DND-41 (cell line): Measurements from ENCODE around the gene ARHGAP8.

Experiments
- ATAC-seq: fragments of 200-7000 bp; cut with Tn5 transposase; 3 replicates; pipeline ENCODE4 v1.9.1; 2021; ENCODE audit warnings: low read depth; ENCODE audit not compliant: insufficient read depth
- DNase-seq: peaks from one replicate; pipeline ENCODE4 v3.0.0-alpha.2; 2020
- H2AFZ ChIP-seq: 2 replicates; pipeline ENCODE4 v1.6.0; 2012; ENCODE audit warnings: low read depth, low read length
- H3K27ac ChIP-seq: 2 replicates; pipeline ENCODE4 v1.5.1; 2012; ENCODE audit warnings: low read length, inconsistent platforms
- H3K27me3 ChIP-seq: fragments of 200-600 bp; sonication (generic); 2 replicates; pipeline ENCODE4 v1.6.0; 2012; ENCODE audit warnings: low read length, mild to moderate bottlenecking, inconsistent platforms; ENCODE audit not compliant: insufficient read depth, poor library complexity
- H3K36me3 ChIP-seq: 2 replicates; pipeline ENCODE4 v1.5.1; 2012; ENCODE audit warnings: low read length, inconsistent platforms; ENCODE audit not compliant: insufficient read depth
- H3K4me1 ChIP-seq: 2 replicates; pipeline ENCODE4 v1.5.1; 2012; ENCODE audit warnings: mild to moderate bottlenecking, low read length; ENCODE audit not compliant: insufficient read depth
- H3K4me2 ChIP-seq: 2 replicates; pipeline ENCODE4 v1.6.0; 2012; ENCODE audit warnings: mild to moderate bottlenecking, moderate library complexity, low read length, inconsistent platforms; ENCODE audit not compliant: insufficient read depth
- H3K4me3 ChIP-seq, 2 experiments: fragments of 200-600 bp in 1 of 2; shearing (Covaris generic) in 1 of 2; 2 replicates each; pipeline ENCODE4 v1.5.1; 2012 to 2016; ENCODE audit warnings: inconsistent platforms in 2 of 2, low read length in 2 of 2, mild to moderate bottlenecking in 2 of 2, low read depth in 1 of 2, moderate library complexity in 1 of 2
- H3K79me2 ChIP-seq: 2 replicates; pipeline ENCODE4 v1.6.0; 2012; ENCODE audit warnings: low read length, inconsistent platforms; ENCODE audit not compliant: insufficient read depth
- H3K9ac ChIP-seq: 2 replicates; pipeline ENCODE4 v1.6.0; 2012; ENCODE audit warnings: low read depth, mild to moderate bottlenecking, inconsistent platforms, low read length, moderate library complexity
- H3K9me3 ChIP-seq: 2 replicates; pipeline ENCODE4 v1.5.1; 2012; ENCODE audit warnings: low read length, moderate library complexity, mild to moderate bottlenecking, inconsistent platforms; ENCODE audit not compliant: insufficient read depth, severe bottlenecking
- H4K20me1 ChIP-seq: 2 replicates; pipeline ENCODE4 v1.6.0; 2012; ENCODE audit warnings: low read length; ENCODE audit not compliant: insufficient read depth
- CTCF ChIP-seq: IDR thresholded peaks from 2 replicates; pipeline ENCODE4 v1.5.1; 2012; ENCODE audit warnings: borderline replicate concordance, low read length, moderate library complexity, mild to moderate bottlenecking; ENCODE audit not compliant: poor library complexity, severe bottlenecking; ENCODE audit errors: extremely low read depth
- EZH2 ChIP-seq: IDR thresholded peaks from 3 replicates; pipeline ENCODE4 v1.6.1; 2012; ENCODE audit warnings: borderline replicate concordance, low read depth, mild to moderate bottlenecking, moderate library complexity, low read length, inconsistent platforms; ENCODE audit not compliant: severe bottlenecking

Gene ARHGAP8

GRCh38 chr22:44729391-44730021 is 22.9 kb upstream of the ARHGAP8 start:
- H3K27me3 ChIP-seq = no peaks in the 10 kb centered on the region
- no peak overlapping the region for H2AFZ ChIP-seq
- no peaks in the 10 kb centered on the region for H3K9me3 ChIP-seq
- H3K79me2 ChIP-seq = no peaks in the 10 kb centered on the region
- no peaks in the 10 kb centered on the region for H3K36me3 ChIP-seq
- no peak for DNase-seq
- TF ChIP-seq EZH2 (no peak), CTCF (no peak)
- H3K4me1 ChIP-seq = no peaks in the 10 kb centered on the region
- no peak for ATAC-seq
- no peak overlapping the region for H3K4me3 ChIP-seq
- peaks cover 21% of the 10 kb centered on the region for H4K20me1 ChIP-seq
- no peak overlapping the region for H3K27ac ChIP-seq
- H3K9ac ChIP-seq = no peak overlapping the region
- H3K4me2 ChIP-seq = no peak overlapping the region

GRCh38 chr22:44730022-44730393 is 22.4 kb upstream of the ARHGAP8 start:
- no peaks in the 10 kb centered on the region for H3K36me3 ChIP-seq
- no peak for TF ChIP-seq CTCF
- TF ChIP-seq EZH2 = no peak
- no peak overlapping the region for H3K4me3 ChIP-seq
- ATAC-seq = no peak
- no peaks in the 10 kb centered on the region for H3K27me3 ChIP-seq
- no peak for DNase-seq
- no peaks in the 10 kb centered on the region for H3K9me3 ChIP-seq
- H4K20me1 ChIP-seq = peaks cover 21% of the 10 kb centered on the region
- no peak overlapping the region for H3K9ac ChIP-seq
- H3K27ac ChIP-seq = no peak overlapping the region
- no peaks in the 10 kb centered on the region for H3K79me2 ChIP-seq
- H3K4me1 ChIP-seq = no peaks in the 10 kb centered on the region
- H2AFZ ChIP-seq = no peak overlapping the region
- no peak overlapping the region for H3K4me2 ChIP-seq

- no peaks in the 10 kb centered on the region for H3K79me2 ChIP-seq
- no peak overlapping the region for H3K27ac ChIP-seq
- H3K9ac ChIP-seq = no peak overlapping the region
- no peaks in the 10 kb centered on the region for H3K27me3 ChIP-seq
- H3K9me3 ChIP-seq = no peaks in the 10 kb centered on the region
- H3K4me3 ChIP-seq = no peak overlapping the region
- peaks cover 28% of the 10 kb centered on the region for H4K20me1 ChIP-seq
- TF ChIP-seq EZH2 (no peak), CTCF (no peak)
- DNase-seq = no peak
- H3K4me2 ChIP-seq = no peak overlapping the region
- H3K4me1 ChIP-seq = no peaks in the 10 kb centered on the region
- ATAC-seq = no peak; the same call in 2 of the 3 replicates
- H2AFZ ChIP-seq = no peak overlapping the region
- H3K36me3 ChIP-seq = no peaks in the 10 kb centered on the region
These were observed 21.7 kb upstream of the ARHGAP8 start for GRCh38 chr22:44730490-44731356.
